MM.1S (cell line): Measurements from ENCODE around the gene NUAK1.

Experiments used
- DNase-seq: peaks from one replicate; pipeline ENCODE4 v3.0.0-alpha.2; 2015
- H2AFZ ChIP-seq: fragments of 300-600 bp; sonication (generic); 2 replicates; pipeline ENCODE4 v1.6.0; 2016; ENCODE audit warnings: antibody characterized with exemption, low read length
- H3F3A ChIP-seq: fragments of 300-600 bp; sonication (generic); 2 replicates; pipeline ENCODE4 v1.6.1; 2016; ENCODE audit warnings: mild to moderate bottlenecking, antibody characterized with exemption, low read length, moderate library complexity, mixed read lengths; ENCODE audit not compliant: insufficient read depth
- H3K27ac ChIP-seq: fragments of 300-600 bp; sonication (generic); 2 replicates; pipeline ENCODE4 v1.5.1; 2016; ENCODE audit warnings: mild to moderate bottlenecking, low read length
- H3K27me3 ChIP-seq: fragments of 300-600 bp; sonication (generic); replicated peaks from 2 replicates; pipeline ENCODE4 v1.6.0; 2016; ENCODE audit warnings: low read length; ENCODE audit not compliant: insufficient read depth
- H3K36me3 ChIP-seq: fragments of 300-600 bp; sonication (generic); replicated peaks from 2 replicates; pipeline ENCODE4 v1.6.1; 2016; ENCODE audit warnings: mild to moderate bottlenecking, low read length, mixed read lengths; ENCODE audit not compliant: insufficient read depth
- H3K4me1 ChIP-seq: fragments of 300-600 bp; sonication (generic); 2 replicates; pipeline ENCODE4 v1.6.1; 2016; ENCODE audit warnings: low read length, mixed read lengths
- H3K4me2 ChIP-seq: fragments of 300-600 bp; sonication (generic); 2 replicates; pipeline ENCODE4 v1.6.0; 2016; ENCODE audit warnings: low read depth, low read length
- H3K4me3 ChIP-seq: fragments of 300-600 bp; sonication (generic); 2 replicates; pipeline ENCODE4 v1.5.1; 2016; ENCODE audit warnings: low read length, mixed read lengths
- H3K79me2 ChIP-seq: fragments of 300-600 bp; sonication (generic); 2 replicates; pipeline ENCODE4 v1.6.1; 2016; ENCODE audit warnings: mixed run types, low read length, mixed read lengths
- H3K9ac ChIP-seq: fragments of 300-600 bp; sonication (generic); 2 replicates; pipeline ENCODE4 v1.6.1; 2016; ENCODE audit warnings: low read length, mixed read lengths
- H3K9me2 ChIP-seq: fragments of 300-600 bp; sonication (generic); replicated peaks from 2 replicates; pipeline ENCODE4 v1.6.1; 2016; ENCODE audit warnings: mild to moderate bottlenecking, low read length, mixed read lengths; ENCODE audit not compliant: insufficient read depth
- H3K9me3 ChIP-seq: fragments of 300-600 bp; sonication (generic); replicated peaks from 2 replicates; pipeline ENCODE4 v1.6.1; 2016; ENCODE audit warnings: mild to moderate bottlenecking, low read length, mixed read lengths; ENCODE audit not compliant: insufficient read depth
- H4K20me1 ChIP-seq: fragments of 300-600 bp; sonication (generic); 2 replicates; pipeline ENCODE4 v1.6.1; 2016; ENCODE audit warnings: mild to moderate bottlenecking, low read length, moderate library complexity, mixed read lengths; ENCODE audit not compliant: insufficient read depth
- EZH2 ChIP-seq: fragments of 300-600 bp; sonication (generic); optimal IDR thresholded peaks from 2 replicates; pipeline ENCODE3; 2017; ENCODE audit warnings: low read depth, mild to moderate bottlenecking, antibody characterized with exemption, low read length, mixed read lengths
- EZH2phosphoT487 ChIP-seq: fragments of 300-600 bp; sonication (generic); IDR thresholded peaks from 2 replicates; pipeline ENCODE4 v1.6.1; 2018; ENCODE audit warnings: antibody characterized with exemption, low read length
- TF ChIP-seq, protein P1 (sequence below): fragments of 300-600 bp; sonication (generic); IDR thresholded peaks from 2 replicates; pipeline ENCODE4 v1.5.1; 2016; ENCODE audit warnings: antibody characterized with exemption, low read length, mixed read lengths

Gene NUAK1

DNA sequence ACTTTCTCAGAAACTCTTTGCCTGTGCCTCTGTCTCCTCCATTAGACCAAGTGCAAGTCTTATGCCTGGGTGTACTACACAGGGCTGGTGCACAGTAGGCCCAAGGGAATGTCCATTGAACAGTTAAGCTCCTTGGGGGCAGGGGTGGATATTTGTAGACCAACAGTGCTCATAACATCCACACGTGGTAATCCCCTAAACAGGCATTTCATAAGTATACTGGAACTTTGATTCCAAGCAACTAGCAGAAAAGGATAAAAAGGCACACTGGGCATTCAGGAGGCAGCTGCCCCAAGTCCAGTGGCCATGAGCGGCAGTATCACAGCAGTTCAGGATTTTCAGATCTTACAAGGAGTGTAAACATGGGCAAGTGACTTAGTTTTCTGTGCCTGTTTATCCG is 16.8 kb downstream of the NUAK1 start:
- H3K36me3 ChIP-seq, result no peaks in the 10 kb centered on the region
- DNase-seq, result no peak
- no peak overlapping the region for H3K4me2 ChIP-seq
- no peak overlapping the region for H3K4me3 ChIP-seq
- no peaks in the 10 kb centered on the region for H3K9me2 ChIP-seq
- H3K4me1 ChIP-seq, result no peaks in the 10 kb centered on the region
- no peak overlapping the region for H3K27ac ChIP-seq
- H3K9me3 ChIP-seq, result no peaks in the 10 kb centered on the region
- no peaks in the 10 kb centered on the region for H3F3A ChIP-seq
- no peaks in the 10 kb centered on the region for H3K27me3 ChIP-seq
- H3K9ac ChIP-seq, result no peak overlapping the region
- H3K79me2 ChIP-seq, result peaks cover 98% of the 10 kb centered on the region
- peaks cover 44% of the 10 kb centered on the region for H4K20me1 ChIP-seq
- H2AFZ ChIP-seq, result no peak overlapping the region
- no peak for TF ChIP-seq EZH2phosphoT487
- TF ChIP-seq EZH2, result no peak
- TF ChIP-seq, protein P1, sequence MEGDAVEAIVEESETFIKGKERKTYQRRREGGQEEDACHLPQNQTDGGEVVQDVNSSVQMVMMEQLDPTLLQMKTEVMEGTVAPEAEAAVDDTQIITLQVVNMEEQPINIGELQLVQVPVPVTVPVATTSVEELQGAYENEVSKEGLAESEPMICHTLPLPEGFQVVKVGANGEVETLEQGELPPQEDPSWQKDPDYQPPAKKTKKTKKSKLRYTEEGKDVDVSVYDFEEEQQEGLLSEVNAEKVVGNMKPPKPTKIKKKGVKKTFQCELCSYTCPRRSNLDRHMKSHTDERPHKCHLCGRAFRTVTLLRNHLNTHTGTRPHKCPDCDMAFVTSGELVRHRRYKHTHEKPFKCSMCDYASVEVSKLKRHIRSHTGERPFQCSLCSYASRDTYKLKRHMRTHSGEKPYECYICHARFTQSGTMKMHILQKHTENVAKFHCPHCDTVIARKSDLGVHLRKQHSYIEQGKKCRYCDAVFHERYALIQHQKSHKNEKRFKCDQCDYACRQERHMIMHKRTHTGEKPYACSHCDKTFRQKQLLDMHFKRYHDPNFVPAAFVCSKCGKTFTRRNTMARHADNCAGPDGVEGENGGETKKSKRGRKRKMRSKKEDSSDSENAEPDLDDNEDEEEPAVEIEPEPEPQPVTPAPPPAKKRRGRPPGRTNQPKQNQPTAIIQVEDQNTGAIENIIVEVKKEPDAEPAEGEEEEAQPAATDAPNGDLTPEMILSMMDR, result no peak

DNA sequence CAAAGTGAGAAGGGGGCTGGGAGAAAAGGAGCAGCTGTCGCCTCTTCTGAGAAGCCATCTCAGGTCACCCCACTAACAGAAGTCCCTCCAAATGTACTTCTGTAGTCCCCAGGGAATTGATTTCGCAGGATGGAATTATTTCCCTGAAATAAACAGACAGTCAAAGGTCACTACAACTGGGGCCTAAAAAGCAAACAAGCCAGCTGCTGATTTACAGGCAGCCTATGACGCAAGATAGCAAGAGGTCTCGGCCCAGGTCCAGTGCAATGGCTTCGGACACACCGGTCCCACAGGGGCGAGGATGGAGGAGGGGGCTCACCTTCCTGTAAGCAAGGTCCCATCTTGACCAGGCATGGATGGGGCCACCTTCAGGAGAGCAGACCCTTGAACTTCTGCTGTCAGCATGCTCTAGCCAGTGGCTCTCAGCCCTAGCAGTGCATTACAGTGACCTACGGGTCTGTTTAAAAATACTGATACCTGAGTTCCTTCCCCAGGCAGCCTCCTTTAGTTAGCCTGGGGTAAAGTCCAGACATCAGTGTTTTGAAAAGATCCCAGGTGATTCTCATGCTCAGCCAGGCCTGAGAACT is 18.1 kb downstream of the NUAK1 start:
- peaks cover 6% of the 10 kb centered on the region for H3K4me1 ChIP-seq
- no peak for DNase-seq
- H2AFZ ChIP-seq, result no peak overlapping the region
- H3K9me2 ChIP-seq, result no peaks in the 10 kb centered on the region
- no peak overlapping the region for H3K4me3 ChIP-seq
- no peak overlapping the region for H3K4me2 ChIP-seq
- peaks cover 98% of the 10 kb centered on the region for H3K79me2 ChIP-seq
- TF ChIP-seq EZH2 (no peak), EZH2phosphoT487 (no peak)
- TF ChIP-seq, protein P1, result no peak
- H3K9ac ChIP-seq, result no peak overlapping the region
- peaks cover 33% of the 10 kb centered on the region for H4K20me1 ChIP-seq
- no peaks in the 10 kb centered on the region for H3K9me3 ChIP-seq
- H3K27ac ChIP-seq, result no peak overlapping the region
- H3K36me3 ChIP-seq, result no peaks in the 10 kb centered on the region
- H3K27me3 ChIP-seq, result no peaks in the 10 kb centered on the region
- no peaks in the 10 kb centered on the region for H3F3A ChIP-seq

DNA sequence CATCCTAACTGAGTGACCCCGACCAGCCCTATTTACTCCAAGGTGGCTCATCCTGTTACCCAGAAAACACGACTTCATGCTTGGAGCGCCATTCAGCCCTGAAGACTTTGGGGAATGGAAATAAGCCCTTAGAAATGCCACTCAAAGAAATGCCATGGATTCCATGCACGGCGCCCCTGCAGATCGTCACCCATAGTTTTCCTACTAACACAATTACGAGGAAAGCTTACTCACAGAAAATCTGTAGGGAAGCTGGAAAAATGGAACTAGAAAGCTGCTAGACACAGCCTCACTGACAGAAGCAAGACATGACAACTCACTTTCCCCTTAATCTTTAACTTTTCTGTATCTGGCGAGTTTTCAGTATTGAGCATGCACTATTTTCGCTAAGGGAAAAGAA is 19.5 kb downstream of the NUAK1 start:
- Histone ChIP-seq H3K4me2 (no peak overlapping the region), H3K9me3 (no peaks in the 10 kb centered on the region), H4K20me1 (peaks cover 31% of the 10 kb centered on the region), H3K27me3 (no peaks in the 10 kb centered on the region), H3K36me3 (no peaks in the 10 kb centered on the region), H3K79me2 (peaks cover 100% of the 10 kb centered on the region), H2AFZ (no peak overlapping the region), H3K9me2 (no peaks in the 10 kb centered on the region), H3K27ac (no peak overlapping the region), H3K9ac (no peak overlapping the region), H3F3A (peaks cover 8% of the 10 kb centered on the region), H3K4me3 (no peak overlapping the region), H3K4me1 (peaks cover 19% of the 10 kb centered on the region)
- DNase-seq, result no peak
- TF ChIP-seq EZH2phosphoT487 (no peak), EZH2 (no peak)
- TF ChIP-seq, protein P1, result no peak
